CD8-positive, alpha-beta memory T cell (primary cell): Measurements from ENCODE around the gene TNRC18. TPM values are rescaled to one million over a fixed set of nuclear protein-coding genes. Genes with fewer than 3 reads are reported as not detected.
A peak's percentile ranks its signal among the peaks of the same experiment; 100 is the strongest.

ENCODE experiments used
- CTCF ChIA-PET: fragments of 350-600 bp; sonication (Branson Sonifier 250); formaldehyde crosslinking; loops from one replicate; lab custom pipeline; 2021; ENCODE audit warnings: antibody characterized with exemption; lab: Charles Lee
- POLR2A ChIA-PET: fragments of 350-600 bp; sonication (Branson Sonifier 250); formaldehyde crosslinking; loops from one replicate; lab custom pipeline; 2021; ENCODE audit warnings: antibody characterized with exemption; lab: Charles Lee
- DNase-seq, 5 donors: peaks; one replicate each; pipeline versions ENCODE4 v3.0.0 to v3.0.0-alpha.2; 2020 to 2022; ENCODE audit warnings: mixed read lengths in 1 of 5
- H3K27ac ChIP-seq: one replicate; pipeline ENCODE4 v1.7.0; 2013; ENCODE audit warnings: low read depth, mild to moderate bottlenecking, low read length, moderate library complexity
- H3K27me3 ChIP-seq: 2 replicates; pipeline ENCODE4 v1.7.0; 2013; ENCODE audit warnings: low read length, mild to moderate bottlenecking; ENCODE audit not compliant: insufficient read depth, poor library complexity, severe bottlenecking
- H3K36me3 ChIP-seq: 2 replicates; pipeline ENCODE4 v1.7.0; 2013; ENCODE audit warnings: mild to moderate bottlenecking, low read length, moderate library complexity; ENCODE audit not compliant: insufficient read depth
- H3K4me1 ChIP-seq: 2 replicates; pipeline ENCODE4 v1.7.0; 2013; ENCODE audit warnings: mild to moderate bottlenecking, low read length, moderate library complexity; ENCODE audit not compliant: insufficient read depth
- H3K4me3 ChIP-seq: 2 replicates; pipeline ENCODE4 v1.7.0; 2013; ENCODE audit warnings: mild to moderate bottlenecking, low read length
- H3K9me3 ChIP-seq: 2 replicates; pipeline ENCODE4 v1.7.0; 2013; ENCODE audit warnings: mild to moderate bottlenecking, low read length
- H3K27ac Mint-ChIP-seq, 8 donors: one replicate each; pipeline ENCODE4 v1.8.0; 2020 to 2021; ENCODE audit warnings: mixed read lengths in 8 of 8, mild to moderate bottlenecking in 6 of 8, inconsistent platforms in 3 of 8, moderate library complexity in 3 of 8
- H3K27me3 Mint-ChIP-seq, 2 donors: one replicate each; pipeline ENCODE4 v1.8.0; 2020 to 2021; ENCODE audit warnings: mixed read lengths in 2 of 2, mild to moderate bottlenecking in 1 of 2, moderate library complexity in 1 of 2
- H3K36me3 Mint-ChIP-seq, 3 donors: one replicate each; pipeline ENCODE4 v1.8.0; 2020 to 2021; ENCODE audit warnings: mixed read lengths in 3 of 3, inconsistent platforms in 1 of 3, mild to moderate bottlenecking in 1 of 3
- H3K4me1 Mint-ChIP-seq, 3 donors: one replicate each; pipeline ENCODE4 v1.8.0; 2020 to 2021; ENCODE audit warnings: mixed read lengths in 3 of 3, inconsistent platforms in 1 of 3, mild to moderate bottlenecking in 1 of 3
- H3K4me3 Mint-ChIP-seq, 7 donors: one replicate each; pipeline ENCODE4 v1.8.0; 2020 to 2021; ENCODE audit warnings: mixed read lengths in 7 of 7, mild to moderate bottlenecking in 6 of 7, moderate library complexity in 4 of 7, inconsistent platforms in 2 of 7
- H3K9me3 Mint-ChIP-seq, 5 donors: one replicate each; pipeline ENCODE4 v1.8.0; 2020 to 2022; ENCODE audit warnings: mixed read lengths in 5 of 5, mild to moderate bottlenecking in 3 of 5, moderate library complexity in 2 of 5, inconsistent platforms in 1 of 5
- polyA plus RNA-seq: library from polyadenylated mRNA; unstranded; fragments of 300-500 nt; fragmentation: Illumina TruSeq; gene quantifications from one replicate; pipeline ENCODE4 v1.2.3, GENCODE V29; 2021
- total RNA-seq, 2 experiments: library from RNA; stranded (reverse); gene quantifications; one replicate each; pipeline ENCODE4 v1.2.3, GENCODE V29; 2021

The TNRC18 gene
- total and polyA plus RNA-seq, 3 experiments from 2014 or later = 2.1 to 47.4 (median 44.7) TPM

- no peak overlapping the region for H3K27ac ChIP-seq
- H3K27me3 Mint-ChIP-seq = peaks cover 45 to 71% of the 10 kb centered on the region in 2 donors
- no peak overlapping the region for H3K4me3 ChIP-seq
- no peaks in the 10 kb centered on the region for H3K9me3 ChIP-seq
- POLR2A ChIA-PET = no interaction called here
- no peaks in the 10 kb centered on the region for H3K36me3 ChIP-seq
- CTCF ChIA-PET = no interaction called here
- peaks cover 0 to 18% (median 7%) of the 10 kb centered on the region in 3 donors for H3K36me3 Mint-ChIP-seq
- H3K4me1 ChIP-seq = peaks cover 24% of the 10 kb centered on the region
- peaks cover 38% of the 10 kb centered on the region for H3K27me3 ChIP-seq
- peaks cover 13 to 31% (median 19%) of the 10 kb centered on the region in 3 donors for H3K4me1 Mint-ChIP-seq
- peaks cover 0 to 14% (median 2%) of the 10 kb centered on the region in 5 donors for H3K9me3 Mint-ChIP-seq
- no peak for DNase-seq
- H3K4me3 Mint-ChIP-seq = no peak overlapping the region
- no peak overlapping the region for H3K27ac Mint-ChIP-seq
Observed at GRCh38 chr7:5430612-5430947, 6.9 kb upstream of the TNRC18 start.

DNA sequence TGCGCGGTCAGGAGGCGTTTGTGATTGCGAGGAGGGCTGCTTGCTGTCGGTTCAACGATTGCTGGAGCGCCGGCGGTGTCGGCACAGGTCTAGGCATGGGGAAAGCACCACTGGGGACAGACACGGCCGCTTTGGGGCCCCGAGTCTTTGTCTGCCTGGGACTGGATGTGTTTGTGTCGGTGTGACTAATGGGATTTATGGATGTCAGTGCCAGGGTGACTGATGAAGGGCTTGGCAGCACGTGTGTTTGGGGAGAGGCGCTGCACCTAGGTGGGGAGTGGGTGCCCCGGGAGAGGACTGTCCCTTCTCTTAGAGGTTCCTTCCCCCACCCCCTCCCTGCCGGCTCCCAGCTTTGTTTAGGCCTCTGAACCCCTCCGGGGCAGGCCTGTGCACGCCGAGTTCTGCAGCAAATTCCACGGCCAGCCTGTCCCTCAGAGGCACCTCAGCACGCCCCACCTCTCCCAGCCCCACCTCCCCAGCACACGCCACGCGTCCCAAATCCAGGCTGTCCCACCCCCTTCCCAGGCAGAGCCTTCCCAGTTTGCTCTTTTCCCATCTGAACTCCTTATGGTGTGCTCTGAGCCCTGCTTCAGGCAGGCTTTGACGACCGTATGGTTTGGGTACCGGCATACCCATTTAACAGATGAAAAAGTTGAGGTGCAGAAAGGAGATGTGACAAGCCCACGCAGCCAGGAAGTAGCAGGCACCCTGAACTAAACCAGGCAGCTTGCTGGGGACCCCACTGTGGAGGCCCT is 6.4 kb upstream of the TNRC18 start:
- peaks cover 43% of the 10 kb centered on the region for H3K27me3 ChIP-seq
- CTCF ChIA-PET = no interaction called here
- peak overlapping the region; percentile 80 for H3K27ac ChIP-seq

GRCh38 chr7:5429253-5429856 is 5.7 kb upstream of the TNRC18 start:
- no peak for DNase-seq
- H3K27me3 ChIP-seq = peaks cover 50% of the 10 kb centered on the region

More for the DNA sequence above, 6.4 kb upstream of the TNRC18 start:
- Histone ChIP-seq H3K9me3 (no peaks in the 10 kb centered on the region), H3K4me3 (no peak overlapping the region), H3K4me1 (peaks cover 29% of the 10 kb centered on the region), H3K36me3 (no peaks in the 10 kb centered on the region)
- H3K27me3 Mint-ChIP-seq = peaks cover 50 to 73% of the 10 kb centered on the region in 2 donors
- H3K27ac Mint-ChIP-seq = peak overlapping the region in 3 of 8 donors; percentile 68 to 84 (median 75)
- H3K9me3 Mint-ChIP-seq = peaks cover 0 to 14% (median 2%) of the 10 kb centered on the region in 5 donors
- H3K4me1 Mint-ChIP-seq = peaks cover 16 to 37% (median 23%) of the 10 kb centered on the region in 3 donors
- H3K36me3 Mint-ChIP-seq = peaks cover 0 to 16% (median 7%) of the 10 kb centered on the region in 3 donors
- peak overlapping the region in 4 of 7 donors; percentile 32 to 65 (median 54) for H3K4me3 Mint-ChIP-seq
- POLR2A ChIA-PET = no interaction called here
- DNase-seq = no peak

GRCh38 chr7:5428478-5429252 is 5.0 kb upstream of the TNRC18 start:
- no peak for DNase-seq
- peaks cover 24 to 49% (median 33%) of the 10 kb centered on the region in 3 donors for H3K4me1 Mint-ChIP-seq
- H3K4me3 ChIP-seq = no peak overlapping the region

More at GRCh38 chr7:5429253-5429856, 5.7 kb upstream of the TNRC18 start:
- Histone ChIP-seq H3K4me1 (peaks cover 36% of the 10 kb centered on the region), H3K9me3 (no peaks in the 10 kb centered on the region), H3K4me3 (no peak overlapping the region), H3K27ac (peak overlapping the region; percentile 80), H3K36me3 (no peaks in the 10 kb centered on the region)
- POLR2A ChIA-PET = interaction anchor here (0.6 kb wide), 1 partner anchor 328 kb away, joined by 4 read pairs; no protein-coding TSS in a partner anchor
- H3K27ac Mint-ChIP-seq = peak overlapping the region in 2 of 8 donors; percentile 68 to 75
- H3K27me3 Mint-ChIP-seq = peaks cover 55 to 73% of the 10 kb centered on the region in 2 donors
- peaks cover 20 to 44% (median 30%) of the 10 kb centered on the region in 3 donors for H3K4me1 Mint-ChIP-seq
- CTCF ChIA-PET = no interaction called here
- peaks cover 0 to 11% (median 4%) of the 10 kb centered on the region in 3 donors for H3K36me3 Mint-ChIP-seq
- H3K4me3 Mint-ChIP-seq = peak overlapping the region in 5 of 7 donors; percentile 32 to 65 (median 52)
- H3K9me3 Mint-ChIP-seq = peaks cover 0 to 12% (median 2%) of the 10 kb centered on the region in 5 donors

GRCh38 chr7:5426226-5426475 is 2.5 kb upstream of the TNRC18 start:
- H3K4me1 ChIP-seq = peaks cover 55% of the 10 kb centered on the region
- H3K9me3 ChIP-seq = no peaks in the 10 kb centered on the region

More at GRCh38 chr7:5428478-5429252, 5.0 kb upstream of the TNRC18 start:
- H3K27ac ChIP-seq = peak overlapping the region; percentile 80
- Mint-ChIP-seq H3K27me3 (peaks cover 56 to 75% of the 10 kb centered on the region in 2 donors), H3K4me3 (peak overlapping the region in 2 of 7 donors; percentile 12 to 14), H3K36me3 (peaks cover 0 to 9% (median 4%) of the 10 kb centered on the region in 3 donors), H3K27ac (peak overlapping the region in 2 of 8 donors; percentile 39 to 75), H3K9me3 (peaks cover 0 to 11% (median 2%) of the 10 kb centered on the region in 5 donors)
- peaks cover 38% of the 10 kb centered on the region for H3K4me1 ChIP-seq
- CTCF ChIA-PET = no interaction called here
- H3K27me3 ChIP-seq = peaks cover 52% of the 10 kb centered on the region
- no peaks in the 10 kb centered on the region for H3K36me3 ChIP-seq
- no peaks in the 10 kb centered on the region for H3K9me3 ChIP-seq
- POLR2A ChIA-PET = interaction anchor here (0.6 kb wide), 1 partner anchor 328 kb away, joined by 4 read pairs; no protein-coding TSS in a partner anchor

DNA sequence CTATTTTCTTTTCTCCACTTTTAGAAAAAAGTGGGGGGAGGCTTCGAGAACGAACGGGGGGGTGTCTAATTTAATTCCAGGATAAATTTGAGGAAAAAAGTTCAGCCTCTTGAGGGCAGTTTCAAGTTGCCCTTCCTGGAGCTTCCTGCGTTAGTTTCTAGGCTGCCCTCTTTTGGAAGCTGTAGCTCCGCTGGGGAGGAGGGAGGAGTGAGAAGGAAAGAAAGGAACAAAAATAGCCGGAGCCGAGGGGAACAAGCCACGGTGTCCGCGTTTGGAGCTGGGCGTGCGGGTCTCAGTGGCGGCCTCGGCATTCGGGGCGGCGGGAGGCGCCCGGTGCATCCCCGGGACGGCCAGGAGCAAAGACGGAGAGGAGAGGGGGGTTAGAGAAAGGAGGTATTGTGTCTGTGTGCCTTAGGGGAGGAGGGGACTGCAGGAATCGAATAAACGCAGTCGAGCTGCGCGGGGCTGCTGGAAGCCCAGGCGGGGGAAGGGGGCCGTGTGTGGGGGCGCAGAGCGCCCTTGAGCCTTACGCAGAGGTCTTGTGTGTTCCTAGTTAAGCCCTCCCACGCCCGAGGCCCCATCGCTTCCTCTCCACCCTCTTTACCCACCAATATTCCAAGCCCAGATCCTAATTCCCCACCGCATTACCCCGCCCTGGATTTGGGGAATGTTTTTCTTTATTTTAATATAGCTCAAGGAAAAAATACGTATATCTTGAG is 2.0 kb upstream of the TNRC18 start:
- no peaks in the 10 kb centered on the region for H3K36me3 Mint-ChIP-seq
- Histone ChIP-seq H3K4me1 (peaks cover 55% of the 10 kb centered on the region), H3K9me3 (no peaks in the 10 kb centered on the region), H3K36me3 (no peaks in the 10 kb centered on the region), H3K4me3 (no peak overlapping the region), H3K27ac (peak overlapping the region; percentile 85), H3K27me3 (peaks cover 72% of the 10 kb centered on the region)
- peaks cover 0 to 5% (median 0%) of the 10 kb centered on the region in 5 donors for H3K9me3 Mint-ChIP-seq
- H3K27me3 Mint-ChIP-seq = peaks cover 56 to 64% of the 10 kb centered on the region in 2 donors
- DNase-seq = no peak
- ChIA-PET POLR2A (interaction anchor here (1.0 kb wide), 1 partner anchor 29 kb away, joined by 3 read pairs; no protein-coding TSS in a partner anchor), CTCF (interaction anchor here (0.8 to 2.3 kb wide), 4 partner anchors 12 to 185 kb away, joined by 3 to 8 read pairs (median 4); no protein-coding TSS in a partner anchor)
- H3K4me3 Mint-ChIP-seq = peak overlapping the region in 4 of 7 donors; percentile 29 to 89 (median 56)
- peak overlapping the region in 3 of 8 donors; percentile 14 to 68 (median 44) for H3K27ac Mint-ChIP-seq
- H3K4me1 Mint-ChIP-seq = peaks cover 35 to 70% (median 49%) of the 10 kb centered on the region in 3 donors

More at GRCh38 chr7:5426226-5426475, 2.5 kb upstream of the TNRC18 start:
- H3K4me3 Mint-ChIP-seq = peak overlapping the region in 2 of 7 donors; percentile 78 to 89
- peaks cover 33 to 68% (median 49%) of the 10 kb centered on the region in 3 donors for H3K4me1 Mint-ChIP-seq
- no peak for DNase-seq
- H3K36me3 Mint-ChIP-seq = no peaks in the 10 kb centered on the region
- Histone ChIP-seq H3K36me3 (no peaks in the 10 kb centered on the region), H3K27ac (peak overlapping the region; percentile 85), H3K4me3 (no peak overlapping the region), H3K27me3 (peaks cover 72% of the 10 kb centered on the region)
- ChIA-PET POLR2A (no interaction called here), CTCF (interaction anchor here (1.5 to 1.9 kb wide), 2 partner anchors 11 to 60 kb away, joined by 3 to 5 read pairs; no protein-coding TSS in a partner anchor)
- H3K27ac Mint-ChIP-seq = peak overlapping the region in 2 of 8 donors; percentile 44 to 68
- peaks cover 59 to 64% of the 10 kb centered on the region in 2 donors for H3K27me3 Mint-ChIP-seq
- peaks cover 0 to 5% (median 0%) of the 10 kb centered on the region in 5 donors for H3K9me3 Mint-ChIP-seq
